Suppressor macrophage (primary cell): Measurements from ENCODE around the gene ABCC4.

ENCODE experiments used
- DNase-seq, 4 experiments: peaks; one replicate each; pipeline ENCODE4 v3.0.0-alpha.2; 2020 to 2022

The ABCC4 gene

GRCh38 chr13:95155093-95155492, 146.2 kb downstream of the ABCC4 start:
- DNase-seq: no peak

GRCh38 chr13:95154413-95154886, 146.8 kb downstream of the ABCC4 start:
- DNase-seq: no peak

GRCh38 chr13:95153647-95154412, 147.4 kb downstream of the ABCC4 start:
- peak in 3 of 4 experiments; percentile 38 to 66 (median 62) for DNase-seq

GRCh38 chr13:95151942-95152587, 149.2 kb downstream of the ABCC4 start:
- no peak for DNase-seq

- no peak for DNase-seq
Observed at GRCh38 chr13:95150555-95150954, 150.7 kb downstream of the ABCC4 start.

GRCh38 chr13:95146486-95146885, 154.8 kb downstream of the ABCC4 start:
- DNase-seq: no peak

GRCh38 chr13:95145587-95145986, 155.7 kb downstream of the ABCC4 start:
- no peak for DNase-seq

- no peak for DNase-seq
Observed at GRCh38 chr13:95140502-95140901, 160.7 kb downstream of the ABCC4 start.

GRCh38 chr13:95138876-95139585, 162.2 kb downstream of the ABCC4 start:
- no peak for DNase-seq

- peak; percentile 34 to 64 (median 58) for DNase-seq
Observed at GRCh38 chr13:95137096-95137495, 164.2 kb downstream of the ABCC4 start.

- no peak for DNase-seq
Observed at GRCh38 chr13:95136638-95137037, 164.6 kb downstream of the ABCC4 start.

GRCh38 chr13:95133498-95133897, 167.8 kb downstream of the ABCC4 start:
- no peak for DNase-seq

- no peak for DNase-seq
Observed at GRCh38 chr13:95129004-95129403, 172.2 kb downstream of the ABCC4 start.

- no peak for DNase-seq
Observed at GRCh38 chr13:95128045-95128643, 173.1 kb downstream of the ABCC4 start.

GRCh38 chr13:95124959-95125358, 176.3 kb downstream of the ABCC4 start:
- no peak for DNase-seq

- DNase-seq: no peak
Observed at GRCh38 chr13:95123726-95124125, 177.5 kb downstream of the ABCC4 start.

- no peak for DNase-seq
Observed at GRCh38 chr13:95122063-95122462, 179.2 kb downstream of the ABCC4 start.

- DNase-seq: no peak
Observed at GRCh38 chr13:95121516-95121915, 179.7 kb downstream of the ABCC4 start.

GRCh38 chr13:95120650-95121049, 180.6 kb downstream of the ABCC4 start:
- no peak for DNase-seq

GRCh38 chr13:95118541-95119324, 182.5 kb downstream of the ABCC4 start:
- no peak for DNase-seq

- no peak for DNase-seq
Observed at GRCh38 chr13:95117092-95117491, 184.2 kb downstream of the ABCC4 start.

- DNase-seq: no peak
Observed at GRCh38 chr13:95115525-95115924, 185.7 kb downstream of the ABCC4 start.
